ENCODE data around the gene UBE2J2.

DNA sequence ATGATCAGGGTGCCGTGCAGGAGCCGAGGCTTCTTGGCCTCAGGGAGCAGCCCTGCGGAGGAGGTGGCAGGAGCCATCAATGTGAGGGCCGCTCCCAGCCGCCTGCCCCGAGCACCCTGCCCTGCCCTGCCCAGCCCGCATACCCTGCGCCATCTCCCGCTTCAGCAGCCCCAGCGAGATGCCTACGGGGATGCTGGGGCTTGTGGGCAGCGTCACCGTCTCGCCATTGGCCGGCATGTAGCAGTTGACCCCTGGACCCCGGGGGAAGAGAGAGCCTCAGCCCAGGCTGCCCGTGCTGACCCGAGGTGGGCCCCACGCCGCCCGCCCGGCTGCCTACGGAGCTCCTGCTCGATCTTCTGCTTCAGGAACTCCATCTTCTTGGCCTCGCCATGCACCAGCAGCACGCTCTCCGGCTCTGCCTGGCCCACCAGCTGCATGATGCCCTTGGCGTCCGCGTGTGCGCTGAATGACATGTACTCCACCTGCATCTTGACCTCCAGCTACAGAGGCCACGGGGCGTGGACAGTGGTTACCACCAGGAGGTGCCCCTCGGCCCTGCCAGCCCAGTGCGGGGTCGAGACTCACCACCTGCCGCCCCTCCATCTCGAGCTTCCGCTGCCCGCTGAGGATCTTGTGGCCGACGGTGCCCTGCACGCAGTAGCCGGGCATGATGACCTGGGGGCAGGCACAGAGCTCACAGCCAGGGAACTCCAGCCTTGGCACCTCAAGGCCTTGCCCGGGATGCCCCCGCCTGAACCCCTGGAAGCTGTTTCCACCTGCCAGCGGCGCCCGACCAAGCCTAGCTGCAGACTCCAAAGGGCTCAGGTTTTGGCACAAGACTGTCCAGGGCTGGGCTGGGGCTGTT is 39.0 kb upstream of the UBE2J2 start:
- TF ChIP-seq, protein P1, sequence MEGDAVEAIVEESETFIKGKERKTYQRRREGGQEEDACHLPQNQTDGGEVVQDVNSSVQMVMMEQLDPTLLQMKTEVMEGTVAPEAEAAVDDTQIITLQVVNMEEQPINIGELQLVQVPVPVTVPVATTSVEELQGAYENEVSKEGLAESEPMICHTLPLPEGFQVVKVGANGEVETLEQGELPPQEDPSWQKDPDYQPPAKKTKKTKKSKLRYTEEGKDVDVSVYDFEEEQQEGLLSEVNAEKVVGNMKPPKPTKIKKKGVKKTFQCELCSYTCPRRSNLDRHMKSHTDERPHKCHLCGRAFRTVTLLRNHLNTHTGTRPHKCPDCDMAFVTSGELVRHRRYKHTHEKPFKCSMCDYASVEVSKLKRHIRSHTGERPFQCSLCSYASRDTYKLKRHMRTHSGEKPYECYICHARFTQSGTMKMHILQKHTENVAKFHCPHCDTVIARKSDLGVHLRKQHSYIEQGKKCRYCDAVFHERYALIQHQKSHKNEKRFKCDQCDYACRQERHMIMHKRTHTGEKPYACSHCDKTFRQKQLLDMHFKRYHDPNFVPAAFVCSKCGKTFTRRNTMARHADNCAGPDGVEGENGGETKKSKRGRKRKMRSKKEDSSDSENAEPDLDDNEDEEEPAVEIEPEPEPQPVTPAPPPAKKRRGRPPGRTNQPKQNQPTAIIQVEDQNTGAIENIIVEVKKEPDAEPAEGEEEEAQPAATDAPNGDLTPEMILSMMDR (IDR thresholded peaks at IDR 0.05; ENCODE audit: low read depth, low read length), result no peak
- no peak for TF ChIP-seq EZH2phosphoT487 (IDR thresholded peaks at IDR 0.05; ENCODE audit: low read depth)

Data from OCI-LY3 (cell line).